DOHH2 (cell line): Measurements from ENCODE around the gene LRRC1.

ENCODE experiments used
- H3F3A ChIP-seq: fragments of 200-600 bp; sonication (generic), shearing (Covaris generic); 2 replicates; pipeline ENCODE4 v1.6.0; 2016; ENCODE audit warnings: antibody characterized with exemption, mild to moderate bottlenecking; ENCODE audit not compliant: control insufficient read depth, insufficient read depth
- H3K27ac ChIP-seq: fragments of 200-600 bp; sonication (generic); 2 replicates; pipeline ENCODE4 v1.5.1; 2014; ENCODE audit warnings: low read depth, mild to moderate bottlenecking, low read length, moderate library complexity
- H3K27me3 ChIP-seq: fragments of 200-600 bp; sonication (generic); 2 replicates; pipeline ENCODE4 v1.6.1; 2014; ENCODE audit warnings: mild to moderate bottlenecking, low read length, mixed read lengths; ENCODE audit not compliant: control insufficient read depth
- H3K36me3 ChIP-seq: fragments of 200-600 bp; sonication (generic); 2 replicates; pipeline ENCODE4 v1.6.1; 2014; ENCODE audit warnings: mild to moderate bottlenecking, low read length, moderate library complexity, mixed read lengths; ENCODE audit not compliant: control insufficient read depth
- H3K4me1 ChIP-seq: fragments of 200-600 bp; sonication (generic); 2 replicates; pipeline ENCODE4 v1.6.1; 2014; ENCODE audit warnings: mild to moderate bottlenecking, low read length, mixed read lengths; ENCODE audit not compliant: control insufficient read depth
- H3K4me2 ChIP-seq: fragments of 200-600 bp; sonication (generic); 2 replicates; pipeline ENCODE4 v1.6.0; 2014; ENCODE audit warnings: mild to moderate bottlenecking, low read length, moderate library complexity
- H3K4me3 ChIP-seq: fragments of 200-600 bp; sonication (generic); 2 replicates; pipeline ENCODE4 v1.5.1; 2014; ENCODE audit warnings: mild to moderate bottlenecking, low read length, mixed read lengths
- H3K79me2 ChIP-seq: fragments of 200-600 bp; sonication (generic); 2 replicates; pipeline ENCODE4 v1.6.1; 2014; ENCODE audit warnings: mild to moderate bottlenecking, low read length, mixed read lengths; ENCODE audit not compliant: control insufficient read depth
- H3K9me2 ChIP-seq: fragments of 200-600 bp; sonication (generic); replicated peaks from 2 replicates; pipeline ENCODE4 v1.6.1; 2014; ENCODE audit warnings: mild to moderate bottlenecking, low read length, mixed read lengths; ENCODE audit not compliant: control insufficient read depth
- H3K9me3 ChIP-seq: fragments of 200-600 bp; sonication (generic); 2 replicates; pipeline ENCODE4 v1.6.1; 2014; ENCODE audit warnings: antibody characterized with exemption, low read length, mixed read lengths; ENCODE audit not compliant: control insufficient read depth, insufficient read depth
- H4K20me1 ChIP-seq: fragments of 200-600 bp; sonication (generic); 2 replicates; pipeline ENCODE4 v1.6.0; 2014; ENCODE audit warnings: low read depth, mild to moderate bottlenecking, antibody characterized with exemption, low read length, moderate library complexity; ENCODE audit not compliant: control insufficient read depth, insufficient read depth
- EZH2phosphoT487 ChIP-seq: fragments of 200-600 bp; sonication (generic); IDR thresholded peaks from 2 replicates; pipeline ENCODE4 v1.6.1; 2017; ENCODE audit warnings: borderline replicate concordance, mild to moderate bottlenecking, antibody characterized with exemption, low read length, moderate library complexity, mixed read lengths
- TF ChIP-seq, protein P1 (sequence below): fragments of 200-600 bp; sonication (generic); IDR thresholded peaks from one replicate; pipeline ENCODE4 v1.5.1; 2014; ENCODE audit warnings: antibody characterized with exemption, mild to moderate bottlenecking, low read depth, low read length; ENCODE audit not compliant: poor library complexity, severe bottlenecking

LRRC1 gene

DNA sequence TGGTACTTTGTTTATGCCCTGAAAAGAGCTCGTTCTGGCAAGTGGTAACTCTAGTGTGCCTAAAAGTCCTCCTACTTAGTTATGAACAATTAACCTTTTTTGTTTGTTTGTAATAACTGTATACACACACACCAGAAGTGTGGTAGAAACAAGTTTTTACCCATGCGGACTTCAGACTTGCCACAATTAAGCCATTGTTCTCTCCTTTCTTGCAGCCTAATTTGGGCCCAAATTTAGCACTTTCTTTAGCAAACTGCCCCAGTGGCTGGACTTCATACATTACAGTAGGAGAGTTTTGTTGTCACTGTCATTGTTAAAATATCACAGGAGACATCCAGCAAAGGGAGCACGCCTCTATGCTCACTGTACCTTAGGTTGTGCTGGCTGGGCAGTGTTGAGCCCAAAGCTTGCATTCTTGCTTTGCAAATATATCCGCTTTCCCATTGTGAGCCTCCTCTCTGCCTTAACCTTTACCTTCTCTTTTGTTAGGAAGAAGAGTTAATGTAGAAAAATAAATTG, 53.0 kb downstream of the LRRC1 start:
- H3K9me3 ChIP-seq, result no peaks in the 10 kb centered on the region
- no peaks in the 10 kb centered on the region for H3K27me3 ChIP-seq
- no peak overlapping the region for H3K27ac ChIP-seq
- H3K4me1 ChIP-seq, result no peaks in the 10 kb centered on the region
- no peaks in the 10 kb centered on the region for H3K9me2 ChIP-seq
- no peak overlapping the region for H3K4me2 ChIP-seq
- no peaks in the 10 kb centered on the region for H3K36me3 ChIP-seq
- no peaks in the 10 kb centered on the region for H3K79me2 ChIP-seq
- no peaks in the 10 kb centered on the region for H4K20me1 ChIP-seq
- H3F3A ChIP-seq, result no peaks in the 10 kb centered on the region
- TF ChIP-seq, protein P1, sequence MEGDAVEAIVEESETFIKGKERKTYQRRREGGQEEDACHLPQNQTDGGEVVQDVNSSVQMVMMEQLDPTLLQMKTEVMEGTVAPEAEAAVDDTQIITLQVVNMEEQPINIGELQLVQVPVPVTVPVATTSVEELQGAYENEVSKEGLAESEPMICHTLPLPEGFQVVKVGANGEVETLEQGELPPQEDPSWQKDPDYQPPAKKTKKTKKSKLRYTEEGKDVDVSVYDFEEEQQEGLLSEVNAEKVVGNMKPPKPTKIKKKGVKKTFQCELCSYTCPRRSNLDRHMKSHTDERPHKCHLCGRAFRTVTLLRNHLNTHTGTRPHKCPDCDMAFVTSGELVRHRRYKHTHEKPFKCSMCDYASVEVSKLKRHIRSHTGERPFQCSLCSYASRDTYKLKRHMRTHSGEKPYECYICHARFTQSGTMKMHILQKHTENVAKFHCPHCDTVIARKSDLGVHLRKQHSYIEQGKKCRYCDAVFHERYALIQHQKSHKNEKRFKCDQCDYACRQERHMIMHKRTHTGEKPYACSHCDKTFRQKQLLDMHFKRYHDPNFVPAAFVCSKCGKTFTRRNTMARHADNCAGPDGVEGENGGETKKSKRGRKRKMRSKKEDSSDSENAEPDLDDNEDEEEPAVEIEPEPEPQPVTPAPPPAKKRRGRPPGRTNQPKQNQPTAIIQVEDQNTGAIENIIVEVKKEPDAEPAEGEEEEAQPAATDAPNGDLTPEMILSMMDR, result no peak
- TF ChIP-seq EZH2phosphoT487, result no peak
- no peak overlapping the region for H3K4me3 ChIP-seq

DNA sequence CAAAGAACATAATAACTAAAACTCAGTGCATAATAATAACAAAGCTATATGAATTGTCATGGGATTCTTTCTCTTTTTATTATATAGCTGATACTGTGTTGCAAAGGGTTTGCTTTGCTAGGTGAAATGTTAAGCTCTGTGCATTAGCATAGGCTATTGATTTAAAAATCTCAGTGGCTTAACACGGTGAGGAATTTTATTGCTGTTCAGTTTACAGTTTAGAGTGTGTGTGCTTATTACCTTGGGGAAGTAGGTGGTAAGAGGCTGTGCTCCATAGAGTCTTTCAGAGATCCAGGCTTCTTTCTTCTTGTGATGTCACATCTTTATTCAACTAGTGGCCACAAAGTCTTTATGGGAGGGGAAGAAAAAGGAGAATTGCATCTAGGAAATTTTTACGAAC, 55.7 kb downstream of the LRRC1 start:
- Histone ChIP-seq H3K79me2 (no peaks in the 10 kb centered on the region), H3K9me2 (no peaks in the 10 kb centered on the region), H3K27ac (no peak overlapping the region), H3K4me3 (no peak overlapping the region), H3F3A (no peaks in the 10 kb centered on the region), H3K4me1 (no peaks in the 10 kb centered on the region), H4K20me1 (no peaks in the 10 kb centered on the region), H3K27me3 (no peaks in the 10 kb centered on the region), H3K36me3 (no peaks in the 10 kb centered on the region), H3K9me3 (no peaks in the 10 kb centered on the region), H3K4me2 (no peak overlapping the region)
- TF ChIP-seq, protein P1, result no peak
- no peak for TF ChIP-seq EZH2phosphoT487

DNA sequence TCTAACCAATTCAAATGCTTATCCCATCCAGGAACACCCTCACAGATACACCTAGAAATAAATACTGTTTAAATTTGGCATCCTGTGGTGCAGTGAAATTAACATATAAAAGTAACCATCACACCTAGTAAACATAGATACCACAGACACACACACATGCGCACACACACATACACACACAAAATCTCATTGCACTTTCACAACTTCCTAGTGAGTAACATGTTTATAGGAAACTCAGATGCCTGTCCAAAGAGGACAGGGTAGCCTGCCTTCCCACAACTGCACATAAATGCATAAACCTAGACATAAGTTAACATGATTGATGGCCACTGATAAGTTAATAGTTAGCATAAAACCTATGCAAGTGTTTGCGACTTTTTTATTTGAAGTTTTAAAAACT, 56.8 kb downstream of the LRRC1 start:
- Histone ChIP-seq H3K9me3 (no peaks in the 10 kb centered on the region), H3K9me2 (no peaks in the 10 kb centered on the region), H3K79me2 (no peaks in the 10 kb centered on the region), H3F3A (no peaks in the 10 kb centered on the region), H3K4me1 (no peaks in the 10 kb centered on the region), H3K27me3 (no peaks in the 10 kb centered on the region), H3K4me3 (no peak overlapping the region), H3K27ac (no peak overlapping the region), H3K36me3 (no peaks in the 10 kb centered on the region), H3K4me2 (no peak overlapping the region), H4K20me1 (no peaks in the 10 kb centered on the region)
- TF ChIP-seq, protein P1, result no peak
- TF ChIP-seq EZH2phosphoT487, result no peak
